MM.1S (cell line): ENCODE measurements around the gene CASP7.

Experiments
- DNase-seq: peaks from one replicate; pipeline ENCODE4 v3.0.0-alpha.2; 2015
- H2AFZ ChIP-seq: fragments of 300-600 bp; sonication (generic); 2 replicates; pipeline ENCODE4 v1.6.0; 2016; ENCODE audit warnings: antibody characterized with exemption, low read length
- H3F3A ChIP-seq: fragments of 300-600 bp; sonication (generic); 2 replicates; pipeline ENCODE4 v1.6.1; 2016; ENCODE audit warnings: mild to moderate bottlenecking, antibody characterized with exemption, low read length, moderate library complexity, mixed read lengths; ENCODE audit not compliant: insufficient read depth
- H3K27ac ChIP-seq: fragments of 300-600 bp; sonication (generic); 2 replicates; pipeline ENCODE4 v1.5.1; 2016; ENCODE audit warnings: mild to moderate bottlenecking, low read length
- H3K27me3 ChIP-seq: fragments of 300-600 bp; sonication (generic); replicated peaks from 2 replicates; pipeline ENCODE4 v1.6.0; 2016; ENCODE audit warnings: low read length; ENCODE audit not compliant: insufficient read depth
- H3K36me3 ChIP-seq: fragments of 300-600 bp; sonication (generic); replicated peaks from 2 replicates; pipeline ENCODE4 v1.6.1; 2016; ENCODE audit warnings: mild to moderate bottlenecking, low read length, mixed read lengths; ENCODE audit not compliant: insufficient read depth
- H3K4me1 ChIP-seq: fragments of 300-600 bp; sonication (generic); 2 replicates; pipeline ENCODE4 v1.6.1; 2016; ENCODE audit warnings: low read length, mixed read lengths
- H3K4me2 ChIP-seq: fragments of 300-600 bp; sonication (generic); 2 replicates; pipeline ENCODE4 v1.6.0; 2016; ENCODE audit warnings: low read depth, low read length
- H3K4me3 ChIP-seq: fragments of 300-600 bp; sonication (generic); 2 replicates; pipeline ENCODE4 v1.5.1; 2016; ENCODE audit warnings: low read length, mixed read lengths
- H3K79me2 ChIP-seq: fragments of 300-600 bp; sonication (generic); 2 replicates; pipeline ENCODE4 v1.6.1; 2016; ENCODE audit warnings: mixed run types, low read length, mixed read lengths
- H3K9ac ChIP-seq: fragments of 300-600 bp; sonication (generic); 2 replicates; pipeline ENCODE4 v1.6.1; 2016; ENCODE audit warnings: low read length, mixed read lengths
- H3K9me2 ChIP-seq: fragments of 300-600 bp; sonication (generic); replicated peaks from 2 replicates; pipeline ENCODE4 v1.6.1; 2016; ENCODE audit warnings: mild to moderate bottlenecking, low read length, mixed read lengths; ENCODE audit not compliant: insufficient read depth
- H3K9me3 ChIP-seq: fragments of 300-600 bp; sonication (generic); replicated peaks from 2 replicates; pipeline ENCODE4 v1.6.1; 2016; ENCODE audit warnings: mild to moderate bottlenecking, low read length, mixed read lengths; ENCODE audit not compliant: insufficient read depth
- H4K20me1 ChIP-seq: fragments of 300-600 bp; sonication (generic); 2 replicates; pipeline ENCODE4 v1.6.1; 2016; ENCODE audit warnings: mild to moderate bottlenecking, low read length, moderate library complexity, mixed read lengths; ENCODE audit not compliant: insufficient read depth
- CTCF ChIP-seq: fragments of 300-600 bp; sonication (generic); IDR thresholded peaks from 2 replicates; pipeline ENCODE4 v1.5.1; 2016; ENCODE audit warnings: antibody characterized with exemption, low read length, mixed read lengths
- EZH2 ChIP-seq: fragments of 300-600 bp; sonication (generic); optimal IDR thresholded peaks from 2 replicates; pipeline ENCODE3; 2017; ENCODE audit warnings: low read depth, mild to moderate bottlenecking, antibody characterized with exemption, low read length, mixed read lengths
- EZH2phosphoT487 ChIP-seq: fragments of 300-600 bp; sonication (generic); IDR thresholded peaks from 2 replicates; pipeline ENCODE4 v1.6.1; 2018; ENCODE audit warnings: antibody characterized with exemption, low read length

CASP7 gene

GRCh38 chr10:113683300-113683699, 3.6 kb downstream of the CASP7 start:
- Histone ChIP-seq H3K4me3 (no peak overlapping the region), H3K9me3 (no peaks in the 10 kb centered on the region; the same call in 1 of the 2 replicates), H3K9me2 (no peaks in the 10 kb centered on the region), H3F3A (peaks cover 17% of the 10 kb centered on the region), H3K27ac (no peak overlapping the region), H3K4me2 (no peak overlapping the region), H3K79me2 (peaks cover 83% of the 10 kb centered on the region), H3K9ac (no peak overlapping the region), H2AFZ (no peak overlapping the region), H3K36me3 (0 out of 2 replicates have a peak, but pooled peaks cover 3% of the 10 kb centered on the region), H3K27me3 (no peaks in the 10 kb centered on the region), H4K20me1 (no peaks in the 10 kb centered on the region), H3K4me1 (peaks cover 5% of the 10 kb centered on the region; the same call in 1 of the 2 replicates)
- DNase-seq = no peak
- TF ChIP-seq EZH2phosphoT487 (no peak), EZH2 (no peak), CTCF (no peak)

- H3K9me2 ChIP-seq = no peaks in the 10 kb centered on the region
- no peak overlapping the region for H3K27ac ChIP-seq
- H2AFZ ChIP-seq = no peak overlapping the region
- H3K27me3 ChIP-seq = no peaks in the 10 kb centered on the region
- peaks cover 98% of the 10 kb centered on the region for H3K79me2 ChIP-seq
- H3K9ac ChIP-seq = no peak overlapping the region
- no peaks in the 10 kb centered on the region for H4K20me1 ChIP-seq
- H3K36me3 ChIP-seq = 0 out of 2 replicates have a peak, but pooled peaks cover 3% of the 10 kb centered on the region
- H3K4me2 ChIP-seq = no peak overlapping the region
- H3K4me1 ChIP-seq = peaks cover 20% of the 10 kb centered on the region
- TF ChIP-seq CTCF (no peak), EZH2phosphoT487 (no peak), EZH2 (no peak)
- DNase-seq = no peak
- H3K4me3 ChIP-seq = no peak overlapping the region
- no peaks in the 10 kb centered on the region; the same call in 1 of the 2 replicates for H3K9me3 ChIP-seq
- H3F3A ChIP-seq = peaks cover 14% of the 10 kb centered on the region
These were observed 6.3 kb downstream of the CASP7 start for GRCh38 chr10:113686028-113686427.

- Histone ChIP-seq H3K4me1 (peaks cover 18% of the 10 kb centered on the region), H3K4me3 (no peak overlapping the region), H3K9ac (no peak overlapping the region), H3K9me3 (no peaks in the 10 kb centered on the region; the same call in 1 of the 2 replicates), H3F3A (peaks cover 14% of the 10 kb centered on the region), H3K27ac (no peak overlapping the region), H3K79me2 (peaks cover 98% of the 10 kb centered on the region), H4K20me1 (no peaks in the 10 kb centered on the region), H3K36me3 (0 out of 2 replicates have a peak, but pooled peaks cover 5% of the 10 kb centered on the region), H2AFZ (no peak overlapping the region), H3K9me2 (no peaks in the 10 kb centered on the region), H3K4me2 (no peak overlapping the region), H3K27me3 (no peaks in the 10 kb centered on the region)
- TF ChIP-seq CTCF (no peak), EZH2 (no peak), EZH2phosphoT487 (no peak)
- no peak for DNase-seq
These were observed 7.3 kb downstream of the CASP7 start for GRCh38 chr10:113687037-113687436.
